ENCODE results near the gene NPAS3.

The NPAS3 gene

DNA sequence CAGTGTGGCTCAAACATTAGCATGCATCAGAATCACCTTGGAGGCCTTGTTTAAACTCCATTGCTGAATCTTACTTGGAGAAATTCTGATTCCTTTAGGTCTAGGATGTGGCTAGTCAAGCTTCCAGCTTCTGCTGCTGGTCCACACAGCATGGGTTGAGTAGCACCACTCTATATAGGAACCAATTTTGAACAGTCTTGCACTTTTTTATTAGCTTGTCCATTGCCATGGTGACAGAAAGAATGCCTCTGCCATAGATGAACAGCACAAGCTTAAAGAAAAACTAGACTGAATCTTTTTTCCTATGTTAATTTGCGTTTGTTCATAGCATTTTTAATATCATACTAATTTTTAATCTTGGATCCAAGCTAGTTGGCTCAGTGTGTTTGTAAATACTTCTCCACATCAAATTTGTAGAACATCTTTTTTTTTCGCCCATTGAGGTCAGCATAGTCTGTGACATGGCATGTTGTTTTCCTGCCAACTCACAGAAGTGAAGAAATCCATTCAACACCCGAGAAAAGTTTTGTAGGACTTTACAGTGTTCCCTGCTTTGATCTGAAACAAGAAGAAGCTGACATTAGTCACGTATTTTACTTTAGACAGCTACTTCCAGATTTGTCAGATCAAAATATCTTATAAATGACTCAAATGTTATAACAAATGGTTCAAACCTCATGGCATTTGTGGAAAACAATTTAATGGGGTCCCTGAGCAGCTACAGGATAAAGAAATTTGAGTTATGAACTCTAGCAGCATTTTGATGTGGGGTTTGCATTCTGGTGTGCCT is 573.4 kb downstream of the NPAS3 start:
- no peak for DNase-seq (ENCODE audit: low read depth in 2 of 2)

DNA sequence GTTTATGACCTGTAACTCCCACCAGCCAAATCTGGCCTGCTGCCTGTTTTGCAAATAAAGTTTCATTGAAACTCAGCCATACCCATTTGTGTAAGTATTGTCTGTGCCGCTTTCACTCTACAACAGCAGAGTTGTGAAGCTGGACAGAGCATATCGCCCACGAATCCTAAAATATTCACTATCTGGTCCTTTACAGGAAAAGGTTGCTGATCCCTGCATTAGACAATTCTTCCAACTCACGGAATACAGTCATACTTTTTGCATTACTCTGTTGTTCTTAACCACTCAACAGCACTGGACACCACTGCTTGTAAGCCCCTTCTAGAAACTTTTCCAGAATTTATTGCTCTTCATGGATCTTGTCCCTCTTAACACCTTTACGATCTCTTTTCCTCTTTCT is 576.8 kb downstream of the NPAS3 start:
- no peak for DNase-seq (ENCODE audit: low read depth in 2 of 2)

DNA sequence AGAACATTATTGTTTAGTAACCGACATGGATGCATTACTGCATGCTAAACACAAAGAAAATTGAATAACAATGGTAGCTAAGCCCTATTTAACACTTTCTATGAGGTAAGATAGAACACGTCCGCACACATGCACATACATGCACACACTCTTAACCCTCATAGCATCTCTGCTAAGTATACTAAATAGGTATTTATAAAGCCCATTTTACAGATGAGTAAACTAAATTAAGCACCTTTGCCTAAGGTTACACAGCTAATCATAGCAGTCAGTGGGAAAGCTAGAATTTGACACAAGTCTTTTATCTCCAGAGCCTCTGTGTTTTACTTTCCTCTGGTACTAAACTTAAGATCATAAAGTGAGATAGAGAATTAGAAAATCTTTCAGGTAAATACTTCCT is 577.2 kb downstream of the NPAS3 start:
- no peak for DNase-seq (ENCODE audit: low read depth in 2 of 2)

DNA sequence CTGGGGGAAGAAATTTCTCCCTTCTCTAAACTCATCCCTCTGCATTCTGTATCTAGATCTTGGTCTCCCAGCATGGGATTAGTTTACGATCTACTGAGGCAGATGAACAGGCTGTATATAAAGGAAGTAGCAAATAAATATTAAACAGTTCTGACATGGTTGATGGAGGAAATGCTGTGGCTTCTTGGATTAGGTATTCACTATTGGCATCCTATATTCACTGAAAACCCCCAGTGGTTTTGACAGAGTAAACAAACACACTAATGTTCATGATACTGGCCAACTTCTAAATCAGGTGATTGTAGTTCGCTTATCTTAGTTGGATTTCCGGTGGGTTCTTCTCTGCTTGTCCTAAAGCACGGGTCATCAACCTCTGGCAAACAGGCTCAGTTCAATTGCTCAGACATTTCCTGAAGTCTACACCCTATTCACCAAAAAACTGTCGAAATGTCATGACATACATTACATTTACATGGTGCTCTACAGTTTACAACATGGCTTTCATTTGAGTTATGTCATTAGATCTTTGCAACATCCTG is 578.3 kb downstream of the NPAS3 start:
- no peak for DNase-seq (ENCODE audit: low read depth in 2 of 2)

DNA sequence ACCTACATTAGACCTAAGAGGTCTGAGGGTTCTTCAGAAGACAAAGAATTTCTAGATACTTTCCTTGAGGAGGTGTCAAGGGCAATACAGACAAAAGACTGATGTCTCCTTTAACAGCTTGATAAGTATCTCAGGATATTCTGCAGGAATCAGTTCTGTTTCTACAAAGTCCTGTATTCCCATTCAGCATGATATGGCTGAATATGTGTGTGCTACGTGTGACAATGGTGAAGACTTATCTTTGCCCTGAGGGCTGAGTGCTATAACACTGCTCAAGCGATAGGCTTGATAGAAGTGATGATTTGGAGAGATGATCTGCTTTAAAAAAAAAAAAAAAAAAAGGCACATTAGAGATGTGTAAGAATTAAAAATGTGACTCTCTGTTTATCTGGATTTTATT is 582.5 kb downstream of the NPAS3 start:
- DNase-seq (ENCODE audit: low read depth in 2 of 2), result no peak

DNA sequence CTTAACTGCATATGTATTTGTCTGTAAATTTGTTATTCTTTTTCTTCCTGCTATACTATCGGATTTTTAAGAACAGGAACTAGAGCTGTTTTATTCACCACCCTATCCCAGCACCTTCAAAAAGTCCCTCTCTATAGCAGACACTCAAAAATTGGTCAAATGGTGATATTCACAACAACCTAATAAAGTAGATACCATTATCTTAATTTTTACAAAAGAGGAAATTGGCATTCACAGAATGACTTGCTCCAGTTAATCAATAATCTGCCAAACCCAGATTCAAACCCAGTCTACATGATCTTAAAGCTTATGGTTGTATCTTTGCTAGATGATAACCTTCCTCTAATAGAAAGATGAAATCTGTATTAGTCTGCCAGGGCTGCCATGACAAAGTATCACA is 585.6 kb downstream of the NPAS3 start:
- no peak for DNase-seq (ENCODE audit: low read depth in 2 of 2)

DNA sequence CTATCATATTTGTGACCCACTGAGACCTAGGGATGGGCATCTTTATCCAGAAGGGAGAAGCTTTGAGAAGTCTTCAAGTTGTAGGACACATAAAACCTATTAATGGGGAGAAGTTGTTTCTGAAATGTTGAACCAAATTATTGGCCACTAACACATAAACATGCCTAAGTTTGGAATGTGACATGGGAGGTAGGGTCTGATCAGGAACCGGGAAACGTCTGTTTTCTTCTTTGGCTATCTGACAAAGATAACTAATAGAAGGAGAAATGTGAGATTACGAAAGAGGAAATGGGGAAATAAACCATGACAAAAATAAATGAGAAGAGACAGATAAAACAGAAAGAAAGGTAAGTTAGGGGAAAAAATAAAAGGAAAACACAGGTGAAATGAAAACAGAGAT is 586.9 kb downstream of the NPAS3 start:
- no peak for DNase-seq (ENCODE audit: low read depth in 2 of 2)

DNA sequence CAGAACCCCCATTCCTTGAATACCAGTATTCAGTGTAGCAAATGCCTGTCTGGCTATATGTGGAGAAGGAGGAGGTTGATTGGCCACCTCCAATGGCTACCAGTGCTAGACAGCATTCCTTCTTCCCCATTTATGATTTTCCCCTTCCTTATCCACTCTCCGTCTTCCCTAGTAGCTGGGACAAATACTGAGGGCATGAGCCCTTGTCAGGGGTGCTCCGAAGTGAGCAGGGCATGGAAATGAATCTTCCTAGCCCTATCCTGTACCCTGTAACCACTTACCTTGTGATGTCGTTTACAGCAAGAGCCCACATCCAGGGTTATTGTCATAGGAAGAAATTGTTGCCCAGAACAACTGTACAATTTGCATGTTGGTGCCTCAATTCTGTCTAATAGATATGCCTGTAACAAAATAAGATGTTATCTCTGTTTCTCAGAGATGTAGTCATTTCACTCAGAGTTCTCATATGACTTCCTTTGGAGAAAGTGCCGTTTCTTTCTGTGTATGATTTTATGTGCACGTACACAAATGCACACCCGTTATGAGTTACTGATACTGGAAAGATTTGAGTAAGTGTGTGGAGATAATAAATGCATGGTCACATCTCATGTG is 588.5 kb downstream of the NPAS3 start:
- no peak for DNase-seq (ENCODE audit: low read depth in 2 of 2)

DNA sequence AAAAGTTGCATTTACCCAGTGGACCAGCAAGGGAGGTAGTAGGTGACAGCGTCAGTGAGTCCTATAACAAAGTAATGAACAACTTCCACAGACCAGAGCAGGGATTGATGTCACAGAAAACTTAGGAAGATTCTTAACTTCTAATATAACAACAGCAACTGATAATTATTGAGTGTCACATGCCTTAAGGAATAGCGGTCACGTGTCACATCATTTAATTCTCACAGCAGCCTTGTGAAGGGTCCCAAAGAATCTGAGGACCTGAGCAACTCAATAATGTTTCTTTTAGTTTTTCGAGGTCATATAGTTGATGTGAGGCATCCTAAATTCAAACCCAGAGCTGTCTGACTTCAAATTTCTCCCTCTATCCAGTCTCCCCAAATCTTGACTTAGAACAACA is 590.0 kb downstream of the NPAS3 start:
- no peak for DNase-seq (ENCODE audit: low read depth in 2 of 2)

DNA sequence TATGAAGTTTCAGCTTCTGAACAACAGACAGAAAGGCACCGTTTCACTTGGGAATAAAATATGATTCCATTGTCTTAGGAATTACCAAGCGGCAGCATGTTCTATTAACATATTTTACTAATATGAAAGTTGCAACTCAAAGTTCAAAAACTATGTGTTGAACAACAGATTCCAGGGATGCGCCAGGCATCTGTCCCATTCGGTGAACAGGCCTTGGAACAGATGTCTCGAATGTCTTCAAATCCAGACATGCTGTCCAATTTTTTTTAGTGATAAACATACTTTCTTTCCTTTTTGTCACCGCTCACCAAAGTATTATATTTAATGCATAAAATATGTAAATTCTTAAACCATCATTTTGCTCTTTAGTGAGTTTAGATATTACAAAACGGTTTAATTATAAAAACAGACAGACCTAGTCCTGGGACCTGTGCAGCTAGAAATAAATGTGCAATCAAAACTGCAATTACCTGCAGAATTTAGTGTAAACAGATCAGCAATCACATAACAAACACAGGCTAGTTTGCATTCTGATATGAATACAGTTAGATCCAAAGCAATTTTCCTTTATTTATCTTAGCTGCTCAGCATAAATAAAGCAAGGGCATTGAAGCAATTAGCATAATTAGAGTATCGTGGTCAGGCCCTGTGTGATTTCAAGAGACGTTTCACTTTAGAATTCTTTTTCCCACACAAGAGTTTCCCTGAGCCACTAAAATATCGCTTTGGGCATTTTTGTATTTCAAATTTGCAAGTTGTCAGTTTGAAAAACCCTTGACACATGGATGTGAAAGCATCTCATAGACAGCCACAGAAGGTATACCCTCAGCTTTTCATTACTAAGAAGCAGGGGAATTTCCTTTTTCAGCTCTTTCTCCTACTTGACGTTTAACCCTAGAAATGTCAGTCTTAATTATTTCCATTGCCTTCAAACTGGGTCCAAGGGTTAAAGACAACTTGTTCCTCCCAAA is 591.4 kb downstream of the NPAS3 start:
- no peak for DNase-seq (ENCODE audit: low read depth in 2 of 2)

DNA sequence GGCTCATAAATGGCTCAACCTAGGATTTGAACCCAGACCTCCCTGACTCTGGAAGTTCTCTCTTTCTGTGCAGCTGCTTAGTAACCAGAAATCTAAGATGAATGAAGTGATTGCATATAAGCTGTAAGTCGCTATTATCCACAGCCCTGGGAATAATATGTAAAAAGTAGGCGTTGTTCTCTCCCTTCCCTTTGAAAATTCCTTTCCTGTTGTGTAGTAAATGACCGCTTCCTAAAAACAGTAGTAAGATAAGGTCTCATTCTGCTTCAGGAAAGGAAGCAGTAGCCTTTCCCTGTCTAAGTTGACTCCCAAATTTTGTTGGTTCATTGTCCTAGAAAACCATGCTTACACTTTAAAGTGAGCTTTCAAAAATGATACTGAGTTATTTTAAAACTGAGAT is 593.9 kb downstream of the NPAS3 start:
- DNase-seq (ENCODE audit: low read depth in 2 of 2), result no peak

DNA sequence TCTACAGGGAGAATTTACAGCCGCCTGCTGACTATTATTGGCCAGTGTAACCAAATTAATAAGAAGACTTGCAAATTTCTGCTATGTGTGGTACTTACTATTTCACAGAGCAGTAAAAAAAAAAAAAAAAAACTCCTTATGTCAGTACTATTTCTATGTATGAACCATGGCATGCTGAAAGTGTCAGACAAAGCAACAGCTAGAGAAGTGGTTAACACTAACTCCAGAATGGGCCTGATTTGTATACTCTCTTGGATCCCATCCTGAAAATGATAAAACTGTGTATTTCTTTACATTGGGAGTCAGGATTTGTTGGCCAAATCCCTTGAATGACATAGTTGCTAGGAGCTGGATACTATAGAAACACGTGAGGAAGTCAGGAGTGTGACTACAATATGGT is 595.4 kb downstream of the NPAS3 start:
- DNase-seq (ENCODE audit: low read depth in 2 of 2), result no peak

DNA sequence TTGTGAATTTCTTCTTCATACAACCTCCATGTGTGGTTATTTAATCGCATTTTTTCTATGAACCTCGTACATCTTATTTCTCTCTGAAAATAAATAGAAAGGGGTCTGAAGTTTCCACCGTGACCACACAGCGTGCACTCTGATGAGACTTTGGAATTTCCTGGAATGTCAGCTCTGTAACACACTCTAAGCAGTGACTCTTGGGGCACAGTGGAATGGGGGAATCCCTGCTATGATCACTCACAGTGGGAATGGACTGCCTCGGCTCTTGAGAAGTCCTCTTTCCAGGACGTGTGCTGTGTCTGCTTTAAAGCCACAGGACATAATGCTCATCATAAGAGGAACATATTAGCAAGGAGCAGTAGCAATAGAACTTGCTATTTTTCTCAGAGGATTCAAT is 596.0 kb downstream of the NPAS3 start:
- DNase-seq (ENCODE audit: low read depth in 2 of 2), result no peak

DNA sequence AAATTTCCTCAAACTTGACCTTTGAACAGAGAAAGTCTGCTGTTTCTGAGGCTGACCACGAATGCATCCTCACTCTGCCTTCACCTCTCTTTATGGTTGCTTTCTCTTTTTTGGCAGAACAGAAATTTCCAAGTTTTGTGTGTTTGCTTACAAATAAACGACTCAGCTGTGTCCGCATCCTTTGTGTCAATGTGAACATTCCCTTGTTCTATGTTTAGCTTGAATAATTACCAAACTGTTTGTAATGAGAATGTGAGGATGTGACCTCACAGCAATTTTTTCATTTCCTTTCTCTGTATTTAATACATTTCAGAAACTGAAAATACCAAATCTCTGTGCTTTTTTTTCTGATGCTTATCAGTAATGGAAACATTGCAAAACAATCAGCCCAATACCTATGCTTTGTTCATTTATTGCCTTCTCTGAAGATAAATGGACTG is 601.3 kb downstream of the NPAS3 start:
- no peak for DNase-seq (ENCODE audit: low read depth in 2 of 2)

DNA sequence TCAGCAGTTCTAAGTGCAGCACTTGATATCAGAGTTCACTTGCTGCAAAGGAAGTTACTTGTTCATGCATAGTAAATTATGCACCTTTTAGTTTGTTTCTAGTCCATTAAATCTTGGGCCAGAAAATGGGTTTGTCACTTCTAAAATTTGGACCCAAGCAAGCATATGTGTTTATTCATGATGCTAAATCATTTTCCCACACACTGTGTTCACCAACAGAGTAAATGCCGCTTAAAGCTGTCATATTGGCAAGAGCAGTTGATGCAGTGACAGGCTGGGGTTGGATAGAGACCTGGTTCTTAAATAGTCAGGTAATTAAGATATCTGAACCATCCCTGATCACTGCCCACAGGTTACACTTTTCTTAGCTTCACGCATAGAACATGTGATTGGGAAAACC is 602.5 kb downstream of the NPAS3 start:
- DNase-seq (ENCODE audit: low read depth in 2 of 2), result no peak

DNA sequence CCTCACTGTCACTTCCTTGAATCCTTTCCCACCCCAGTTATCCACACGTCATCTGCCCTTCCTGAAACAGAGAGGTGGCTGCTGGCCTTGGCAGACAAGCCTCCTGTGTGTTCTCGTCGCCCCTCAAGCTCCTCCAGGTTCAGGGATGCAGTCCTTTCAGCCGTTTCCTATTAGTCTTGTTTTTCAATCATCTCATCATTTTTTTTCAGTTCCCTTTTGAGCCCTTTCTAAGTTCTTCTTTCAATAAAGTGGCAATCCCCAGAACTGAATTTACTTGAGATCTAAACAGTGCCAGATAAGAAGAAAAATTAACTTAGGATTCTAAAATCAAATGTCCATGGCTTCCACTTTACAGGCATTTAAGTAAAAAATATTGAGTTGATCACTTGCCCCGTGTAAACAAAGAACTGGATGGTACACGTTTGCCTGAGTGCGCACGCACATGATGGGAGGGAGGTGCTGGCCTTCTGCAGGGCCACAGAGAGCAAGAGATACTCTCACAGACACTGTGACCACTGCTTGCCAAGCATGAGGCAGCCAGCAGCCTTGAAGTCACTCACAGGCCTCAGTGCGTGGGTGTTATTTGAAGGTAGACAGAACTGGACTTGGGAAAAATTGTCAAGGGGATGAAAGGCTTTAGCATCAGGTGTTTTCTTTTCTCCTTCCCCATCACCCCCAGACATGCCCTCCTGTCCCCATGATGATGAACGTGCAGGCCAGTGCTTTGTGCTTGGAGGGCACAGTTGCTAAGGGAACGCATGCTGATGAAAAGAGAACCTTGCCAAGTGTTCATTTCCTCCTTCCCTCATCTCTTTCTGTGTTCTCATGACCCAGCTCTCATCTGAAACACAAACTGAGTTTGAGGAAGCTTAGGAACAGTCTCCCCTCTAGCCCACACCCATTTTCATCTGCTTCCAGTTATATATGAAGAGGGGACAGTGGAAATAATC is 603.9 kb downstream of the NPAS3 start:
- DNase-seq (ENCODE audit: low read depth in 2 of 2), result no peak

DNA sequence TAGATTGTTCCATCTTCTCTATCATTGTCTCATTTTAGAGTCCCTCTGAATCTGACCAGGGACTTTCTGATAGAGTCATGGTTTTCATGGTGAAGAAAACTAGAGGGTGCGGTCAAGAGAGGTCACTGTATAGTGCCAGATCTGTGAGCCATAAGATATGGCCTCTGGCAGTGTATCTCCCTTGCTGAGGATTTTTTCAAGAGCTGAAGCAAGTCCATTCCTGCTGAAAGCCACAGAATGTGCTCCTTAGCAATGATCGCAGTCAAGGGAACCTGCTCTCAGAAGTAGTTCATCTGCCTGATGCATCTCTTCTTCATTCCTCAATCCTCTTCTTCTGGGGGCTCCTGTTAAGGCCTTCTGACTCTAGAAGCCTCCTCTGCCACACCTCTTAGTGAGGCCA is 607.0 kb downstream of the NPAS3 start:
- no peak for DNase-seq (ENCODE audit: low read depth in 2 of 2)

DNA sequence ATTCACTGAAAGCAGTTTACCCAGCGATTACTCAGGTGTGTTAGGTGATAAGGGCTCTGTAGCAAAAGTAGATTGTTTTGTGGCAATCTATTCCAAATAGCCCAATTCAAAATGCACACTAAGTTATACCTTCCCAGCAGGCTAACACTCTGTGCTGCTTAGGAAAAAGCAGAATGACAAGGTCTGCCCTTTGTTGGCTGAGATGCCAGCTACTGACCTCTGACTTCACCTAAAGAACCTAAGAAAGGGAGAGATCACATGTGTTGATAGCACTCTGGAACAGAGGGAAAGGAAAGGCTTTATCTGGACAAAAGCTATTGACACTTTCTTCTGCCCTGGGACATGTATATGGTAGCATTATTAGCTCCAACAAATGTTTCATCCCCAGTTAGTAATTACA is 609.9 kb downstream of the NPAS3 start:
- no peak for DNase-seq (ENCODE audit: low read depth in 2 of 2)

DNA sequence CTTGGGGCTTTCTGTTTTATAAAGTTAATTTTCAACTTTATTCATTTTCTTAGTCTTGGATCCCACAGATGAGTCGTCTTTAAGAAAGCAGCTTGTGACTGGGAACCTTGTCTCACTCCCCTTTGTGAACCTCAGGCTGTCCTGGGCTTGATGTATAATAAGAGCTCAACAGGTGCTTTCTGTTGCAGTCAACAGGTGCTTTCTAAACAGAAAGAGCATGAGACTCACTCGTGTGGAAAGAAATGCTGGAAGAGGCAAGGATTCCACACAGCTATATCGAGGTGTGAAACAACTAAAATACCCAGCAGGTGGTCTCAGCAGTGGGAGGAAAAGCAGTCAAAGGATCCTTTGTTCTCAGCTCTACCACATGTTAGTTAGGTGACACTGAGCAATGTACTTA is 613.3 kb downstream of the NPAS3 start:
- no peak for DNase-seq (ENCODE audit: low read depth in 2 of 2)

DNA sequence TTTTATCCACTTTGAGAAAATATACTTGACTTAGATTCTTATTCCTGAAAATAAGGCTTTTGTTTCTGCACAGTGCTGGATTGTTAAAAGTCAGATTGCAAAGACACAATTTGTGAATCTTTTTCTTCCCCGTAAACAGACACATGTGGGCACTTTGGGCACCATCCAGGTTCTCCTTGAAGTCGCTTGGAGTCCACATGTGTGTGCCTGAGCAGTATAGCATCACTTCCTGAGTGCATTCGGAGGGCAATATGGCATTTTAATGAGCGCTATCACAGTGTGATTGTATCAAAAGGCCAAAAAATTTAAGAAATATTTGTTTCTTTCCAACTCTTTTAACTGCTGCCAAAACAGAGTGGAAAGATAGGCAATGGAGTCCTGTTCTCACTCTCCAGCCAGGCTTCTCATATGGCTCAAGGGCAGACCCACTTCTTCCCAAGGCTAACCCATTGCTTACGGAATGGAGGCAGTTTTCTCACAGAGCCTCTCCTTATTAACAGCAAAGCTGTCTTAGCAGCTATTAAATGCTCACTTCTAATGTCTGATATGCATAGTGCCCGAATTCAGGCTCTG is 615.1 kb downstream of the NPAS3 start:
- no peak for DNase-seq (ENCODE audit: low read depth in 2 of 2)

DNA sequence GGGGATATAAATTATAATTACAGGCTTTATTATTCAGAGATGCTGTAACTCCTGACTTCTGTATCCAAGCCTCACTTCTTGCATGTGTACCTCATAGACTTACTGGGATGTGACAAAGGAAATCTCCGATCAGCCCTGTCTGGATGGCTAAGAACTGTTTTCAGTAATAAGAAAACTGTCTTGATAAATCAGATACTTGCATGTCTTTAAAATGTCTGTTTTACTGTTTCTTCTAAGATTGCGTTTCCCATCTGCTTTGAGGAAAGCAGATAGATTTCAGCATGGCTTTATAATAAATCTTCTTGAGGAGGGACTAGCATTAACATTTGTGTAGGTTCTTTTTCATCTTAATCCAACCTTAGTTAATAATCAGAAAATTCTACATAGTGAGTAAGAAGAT is 616.3 kb downstream of the NPAS3 start:
- no peak for DNase-seq (ENCODE audit: low read depth in 2 of 2)

All from stimulated activated CD4-positive, alpha-beta T cell treated with anti-CD3 and anti-CD28 coated beads, Interleukin-1b, Interleukin-23, amount 100 ng/mL, for 1 hour (primary cell).